Large intestine (tissue), 3 donors: ENCODE data around the gene CYP2D6. TPM values are rescaled to one million over a fixed set of nuclear protein-coding genes. Genes with fewer than 3 reads are reported as not detected.
"Not testable (repeated sequence)": the region's sequence is repeated elsewhere in the genome, so short reads cannot be mapped to it uniquely, and the experiment has no call there.

Experiments used
- DNase-seq, 2 donors: peaks; one replicate each; pipeline versions ENCODE4 v3.0.0 to v3.0.0-alpha.2; 2013
- H3K27ac ChIP-seq: one replicate; pipeline ENCODE4 v1.5.1; 2013; ENCODE audit warnings: low read length
- H3K27me3 ChIP-seq: 2 replicates; pipeline ENCODE4 v1.6.1; 2013; ENCODE audit warnings: low read length; ENCODE audit not compliant: control insufficient read depth, insufficient read depth
- H3K36me3 ChIP-seq: 2 replicates; pipeline ENCODE4 v1.6.1; 2013; ENCODE audit warnings: low read length; ENCODE audit not compliant: control insufficient read depth, insufficient read depth
- H3K4me1 ChIP-seq: one replicate; pipeline ENCODE4 v1.6.1; 2013; ENCODE audit warnings: low read length; ENCODE audit not compliant: control insufficient read depth, insufficient read depth
- H3K4me3 ChIP-seq: one replicate; pipeline ENCODE4 v1.5.1; 2013; ENCODE audit warnings: low read length
- H3K9me3 ChIP-seq: one replicate; pipeline ENCODE4 v1.6.1; 2013; ENCODE audit warnings: mild to moderate bottlenecking, low read depth, low read length, moderate library complexity; ENCODE audit not compliant: control insufficient read depth
- WGBS: methylation state at CpG from one replicate; pipeline ENCODE4 v1.1.5; 2013; ENCODE audit warnings: low lambda C conversion rate; ENCODE audit not compliant: insufficient coverage; 5-methylcytosine and 5-hydroxymethylcytosine counted together
- polyA plus RNA-seq: library from polyadenylated mRNA; unstranded; fragments of 120-200 nt; gene quantifications from one replicate; pipeline ENCODE4 v1.2.1, GENCODE V29; 2013

Gene CYP2D6
- polyA plus RNA-seq, 1 donor = 6.5 TPM

DNA sequence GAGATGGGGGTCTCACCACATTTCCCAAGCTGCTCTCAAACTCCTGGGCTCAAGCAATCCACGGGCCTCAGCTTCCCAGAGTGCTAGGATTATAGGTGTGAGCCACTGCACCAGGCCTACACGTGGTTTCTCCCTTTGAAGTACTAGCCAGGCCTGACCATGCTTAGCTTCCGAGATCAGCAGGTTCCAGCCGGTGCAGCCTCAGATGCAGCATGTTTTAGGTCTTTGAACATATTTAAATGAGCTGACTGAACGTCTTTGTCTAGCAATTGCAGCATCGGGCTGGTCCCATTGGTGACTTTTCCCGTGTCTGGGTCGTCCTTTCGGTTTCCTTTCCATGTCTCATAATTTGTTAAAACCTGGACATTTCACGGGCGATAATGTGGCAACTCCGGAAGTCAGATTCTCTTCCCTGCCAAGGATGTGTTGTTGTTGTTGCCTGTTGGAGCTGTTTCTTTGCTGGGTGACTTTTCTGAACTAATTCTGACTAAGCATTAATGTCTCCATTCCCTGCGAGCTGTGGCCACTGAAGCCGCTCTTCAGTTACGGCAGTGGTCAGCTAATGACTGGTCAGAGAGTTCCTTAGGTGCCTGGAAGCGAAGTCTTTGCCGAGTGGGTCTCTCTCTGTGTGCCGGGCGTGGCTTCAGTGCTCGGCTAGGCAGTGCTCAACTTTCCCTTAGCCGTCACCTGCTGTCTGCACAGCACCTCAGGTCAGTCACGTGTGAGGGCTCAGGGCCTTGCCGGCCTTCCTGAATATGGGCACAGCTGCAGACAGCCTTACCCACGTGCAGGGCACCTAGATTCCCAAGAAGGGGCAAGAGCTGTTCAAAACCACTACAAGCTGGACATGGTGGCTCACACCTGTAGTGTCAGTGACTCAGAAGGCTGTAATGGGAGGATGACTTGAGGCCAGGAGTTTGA is 3.8 kb upstream of the CYP2D6 start:
- H3K4me1 ChIP-seq = peaks cover 9% of the 10 kb centered on the region
- DNase-seq = no peak
- H3K4me3 ChIP-seq = no peak overlapping the region
- H3K27ac ChIP-seq = no peak overlapping the region
- no peaks in the 10 kb centered on the region for H3K27me3 ChIP-seq
- peaks cover 3% of the 10 kb centered on the region for H3K36me3 ChIP-seq
- H3K9me3 ChIP-seq = peaks cover 12% of the 10 kb centered on the region
- WGBS = 90% methylated on average over 2 of the region's 24 CpGs

DNA sequence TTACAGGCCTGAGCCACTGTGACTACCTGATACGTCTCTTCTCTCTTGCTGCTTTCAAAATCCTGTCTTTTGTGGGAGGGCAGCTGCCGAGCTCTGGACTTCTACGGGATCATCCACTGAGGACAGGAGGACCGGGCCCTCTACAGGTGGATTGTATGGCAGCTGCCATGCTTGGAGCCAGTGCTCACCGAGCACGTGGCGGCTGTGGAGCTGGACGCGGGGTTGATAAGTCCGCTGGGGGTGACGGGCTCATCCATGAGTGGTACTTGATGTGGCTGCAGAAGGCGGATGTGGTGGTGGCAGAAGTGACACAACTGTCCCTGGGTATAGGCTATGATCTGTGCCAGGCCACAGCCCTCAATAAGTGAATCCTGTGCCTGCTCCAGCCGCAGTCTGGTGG is 1.8 kb upstream of the CYP2D6 start:
- WGBS = no CpG with 5 or more reads among the region's 13 CpGs
- Histone ChIP-seq H3K36me3 (no peaks in the 10 kb centered on the region), H3K4me3 (no peak overlapping the region), H3K27ac (no peak overlapping the region), H3K9me3 (peaks cover 15% of the 10 kb centered on the region), H3K27me3 (no peaks in the 10 kb centered on the region), H3K4me1 (peaks cover 9% of the 10 kb centered on the region)
- DNase-seq = no peak

DNA sequence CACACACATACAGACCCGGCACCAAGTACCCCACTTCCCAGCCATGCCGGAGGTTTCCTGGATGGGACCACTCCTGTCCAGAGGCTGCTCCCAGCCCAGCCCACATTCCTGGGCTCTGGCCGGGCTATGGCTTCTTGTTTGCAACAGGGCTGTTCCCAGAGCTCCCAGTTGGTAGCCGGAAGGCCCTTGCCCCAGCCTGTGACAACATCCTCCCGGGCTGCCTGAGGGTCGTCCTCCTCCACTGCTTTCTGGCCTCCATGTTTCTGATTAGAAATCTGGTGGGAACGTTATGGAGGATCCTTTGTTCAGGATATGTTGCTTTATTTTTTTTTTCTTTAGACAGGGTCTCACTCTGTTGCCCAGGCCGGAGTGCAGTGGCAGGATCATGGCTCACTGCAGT is 952 bp upstream of the CYP2D6 start:
- Histone ChIP-seq H3K27me3 (no peaks in the 10 kb centered on the region), H3K4me3 (no peak overlapping the region), H3K9me3 (peaks cover 15% of the 10 kb centered on the region), H3K36me3 (no peaks in the 10 kb centered on the region), H3K27ac (peak overlapping the region; percentile 44), H3K4me1 (peaks cover 9% of the 10 kb centered on the region)
- DNase-seq = peak in 1 of 2 donors; percentile 17
- 70% methylated on average over 2 of the region's 8 CpGs for WGBS

DNA sequence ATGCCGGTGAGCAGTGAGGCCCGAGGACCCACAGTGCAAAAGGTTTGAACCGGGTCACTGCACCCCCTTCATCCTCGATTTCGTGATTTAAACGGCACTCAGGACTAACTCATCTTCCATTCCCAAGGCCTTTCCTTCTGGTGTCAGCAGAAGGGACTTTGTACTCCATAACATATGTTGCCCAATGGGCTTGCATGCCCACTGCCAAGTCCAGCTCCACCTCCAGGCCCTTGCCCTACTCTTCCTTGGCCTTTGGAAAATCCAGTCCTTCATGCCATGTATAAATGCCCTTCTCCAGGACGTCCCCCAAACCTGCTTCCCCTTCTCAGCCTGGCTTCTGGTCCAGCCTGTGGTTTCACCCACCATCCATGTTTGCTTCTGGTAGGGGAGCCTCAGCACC is 428 bp downstream of the CYP2D6 start:
- not testable (repeated sequence) for H3K4me1 ChIP-seq, H3K4me3 ChIP-seq, H3K27me3 ChIP-seq, H3K36me3 ChIP-seq, DNase-seq
- no CpG with 5 or more reads among the region's 7 CpGs for WGBS
- peaks cover 15% of the 10 kb centered on the region for H3K9me3 ChIP-seq
- peak overlapping the region; percentile 44 for H3K27ac ChIP-seq

DNA sequence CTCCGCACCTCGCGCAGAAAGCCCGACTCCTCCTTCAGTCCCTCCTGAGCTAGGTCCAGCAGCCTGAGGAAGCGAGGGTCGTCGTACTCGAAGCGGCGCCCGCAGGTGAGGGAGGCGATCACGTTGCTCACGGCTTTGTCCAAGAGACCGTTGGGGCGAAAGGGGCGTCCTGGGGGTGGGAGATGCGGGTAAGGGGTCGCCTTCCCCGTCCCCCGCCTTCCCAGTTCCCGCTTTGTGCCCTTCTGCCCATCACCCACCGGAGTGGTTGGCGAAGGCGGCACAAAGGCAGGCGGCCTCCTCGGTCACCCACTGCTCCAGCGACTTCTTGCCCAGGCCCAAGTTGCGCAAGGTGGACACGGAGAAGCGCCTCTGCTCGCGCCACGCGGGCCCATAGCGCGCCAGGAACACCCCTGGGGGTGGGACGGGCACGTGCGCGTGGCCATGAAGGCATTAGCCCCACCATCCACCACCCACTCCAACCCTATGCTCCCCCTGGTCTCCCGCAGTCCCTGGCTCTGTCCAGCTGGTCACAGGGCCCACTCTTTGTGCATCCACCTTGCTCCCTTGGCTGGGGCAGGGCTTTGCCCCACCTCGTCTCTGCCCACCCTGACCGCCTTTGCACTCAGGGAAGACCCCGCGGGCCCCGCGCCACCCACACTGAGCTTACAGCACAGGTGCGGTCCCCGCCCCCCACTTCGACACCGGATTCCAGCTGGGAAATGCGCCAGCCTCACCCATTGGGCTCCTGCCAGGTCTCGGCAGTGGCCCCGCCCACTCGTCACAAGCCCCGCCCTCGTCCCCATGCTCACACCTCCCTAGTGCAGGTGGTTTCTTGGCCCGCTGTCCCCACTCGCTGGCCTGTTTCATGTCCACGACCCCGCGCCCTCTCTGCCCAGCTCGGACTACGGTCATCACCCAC is 1.6 kb downstream of the CYP2D6 start:
- H3K36me3 ChIP-seq, H3K4me3 ChIP-seq, H3K4me1 ChIP-seq, H3K27ac ChIP-seq, H3K27me3 ChIP-seq: not testable (repeated sequence)
- WGBS = no CpG with 5 or more reads among the region's 65 CpGs
- peak in 1 of 2 donors; percentile 8 for DNase-seq
- H3K9me3 ChIP-seq = peaks cover 15% of the 10 kb centered on the region

DNA sequence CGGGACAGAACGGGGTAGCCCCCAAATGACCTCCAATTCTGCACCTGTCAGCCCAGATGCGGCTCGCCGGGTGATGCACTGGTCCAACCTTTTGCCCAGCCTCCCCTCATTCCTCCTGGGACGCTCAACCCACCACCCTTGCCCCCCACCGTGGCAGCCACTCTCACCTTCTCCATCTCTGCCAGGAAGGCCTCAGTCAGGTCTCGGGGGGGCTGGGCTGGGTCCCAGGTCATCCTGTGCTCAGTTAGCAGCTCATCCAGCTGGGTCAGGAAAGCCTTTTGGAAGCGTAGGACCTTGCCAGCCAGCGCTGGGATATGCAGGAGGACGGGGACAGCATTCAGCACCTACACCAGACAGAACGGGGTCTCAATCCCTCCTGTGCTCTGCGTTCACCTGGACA is 2.6 kb downstream of the CYP2D6 start:
- H3K36me3 ChIP-seq, H3K4me1 ChIP-seq, DNase-seq, H3K27ac ChIP-seq, H3K4me3 ChIP-seq, H3K27me3 ChIP-seq: not testable (repeated sequence)
- H3K9me3 ChIP-seq = peaks cover 15% of the 10 kb centered on the region
- WGBS = no CpG with 5 or more reads among the region's 13 CpGs

DNA sequence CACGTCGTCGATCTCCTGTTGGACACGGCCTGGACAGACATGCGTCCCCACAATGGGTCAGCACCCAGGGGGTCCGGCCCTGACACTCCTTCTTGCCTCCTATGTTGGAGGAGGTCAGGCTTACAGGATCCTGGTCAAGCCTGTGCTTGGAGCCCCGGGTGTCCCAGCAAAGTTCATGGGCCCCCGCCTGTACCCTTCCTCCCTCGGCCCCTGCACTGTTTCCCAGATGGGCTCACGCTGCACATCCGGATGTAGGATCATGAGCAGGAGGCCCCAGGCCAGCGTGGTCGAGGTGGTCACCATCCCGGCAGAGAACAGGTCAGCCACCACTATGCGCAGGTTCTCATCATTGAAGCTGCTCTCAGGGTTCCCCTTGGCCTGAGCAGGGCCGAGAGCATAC is 3.0 kb downstream of the CYP2D6 start:
- Histone ChIP-seq H3K4me1 (peaks cover 9% of the 10 kb centered on the region), H3K27me3 (no peaks in the 10 kb centered on the region), H3K27ac (no peak overlapping the region), H3K9me3 (peaks cover 15% of the 10 kb centered on the region), H3K36me3 (no peaks in the 10 kb centered on the region), H3K4me3 (no peak overlapping the region)
- no CpG with 5 or more reads among the region's 16 CpGs for WGBS
- DNase-seq = no peak

DNA sequence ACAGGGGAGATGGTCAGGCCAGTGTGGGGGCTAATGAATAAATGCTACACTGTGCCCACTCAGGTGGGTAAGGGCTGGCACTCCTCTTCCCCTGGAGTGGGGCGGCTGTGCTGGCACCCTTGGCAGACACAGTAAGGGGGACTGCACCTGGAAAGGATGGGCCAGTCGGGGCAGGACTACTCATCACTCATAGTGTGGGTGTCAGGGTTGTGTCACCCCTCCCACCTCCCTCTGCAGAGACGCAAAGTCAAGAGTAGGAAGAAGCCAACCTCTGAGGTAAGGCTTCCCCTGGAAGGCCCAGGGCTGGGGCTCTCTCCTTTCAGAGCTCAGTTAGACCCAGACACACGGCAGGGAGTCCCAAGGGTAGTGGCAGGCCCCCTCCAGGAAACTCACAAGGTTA is 7.1 kb downstream of the CYP2D6 start:
- H3K4me1 ChIP-seq, H3K4me3 ChIP-seq, H3K27me3 ChIP-seq, H3K36me3 ChIP-seq, DNase-seq, H3K9me3 ChIP-seq, H3K27ac ChIP-seq: not testable (repeated sequence)
- WGBS = no CpG with 5 or more reads among the region's 4 CpGs

DNA sequence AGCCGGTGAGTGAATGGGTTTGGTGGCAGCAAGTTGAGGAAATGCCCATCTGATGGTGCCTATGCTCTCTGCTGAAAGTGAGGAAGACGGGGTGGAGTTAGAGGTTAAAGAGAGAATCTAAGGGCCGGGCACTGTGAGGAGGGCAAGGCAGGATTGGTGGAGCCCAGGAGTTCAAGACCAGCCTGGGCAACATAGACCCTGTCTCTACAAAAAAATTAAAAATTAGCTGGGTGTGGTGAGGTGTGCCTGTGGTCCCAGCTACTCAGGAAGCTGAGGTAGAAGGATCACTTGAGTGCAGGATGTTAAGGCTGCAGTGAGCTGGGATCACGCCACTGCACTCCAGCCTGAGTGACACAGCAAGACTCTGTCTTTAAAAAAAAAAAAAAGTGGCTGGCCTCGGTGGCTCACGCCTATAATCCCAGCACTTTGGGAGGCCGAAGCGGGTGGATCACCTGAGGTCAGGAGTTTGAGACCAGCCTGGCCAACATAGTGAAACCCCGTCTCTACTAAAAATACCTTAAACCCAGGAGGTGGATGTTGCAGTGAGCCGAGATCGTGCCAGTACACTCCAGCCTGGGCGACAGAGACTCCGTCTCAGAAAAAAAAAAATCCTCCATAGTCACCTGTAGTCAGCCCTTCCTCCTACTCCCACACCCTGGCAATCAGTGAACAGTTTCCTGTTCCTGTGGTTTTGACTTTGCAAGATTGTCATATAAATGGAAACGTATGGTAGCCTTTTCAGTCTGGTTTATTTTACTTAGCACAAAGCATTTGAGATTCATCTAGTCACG is 10.2 kb downstream of the CYP2D6 start:
- not testable (repeated sequence) for H3K4me1 ChIP-seq, H3K27me3 ChIP-seq, H3K9me3 ChIP-seq, H3K36me3 ChIP-seq, H3K4me3 ChIP-seq, DNase-seq, H3K27ac ChIP-seq
- WGBS = no CpG with 5 or more reads among the region's 15 CpGs

DNA sequence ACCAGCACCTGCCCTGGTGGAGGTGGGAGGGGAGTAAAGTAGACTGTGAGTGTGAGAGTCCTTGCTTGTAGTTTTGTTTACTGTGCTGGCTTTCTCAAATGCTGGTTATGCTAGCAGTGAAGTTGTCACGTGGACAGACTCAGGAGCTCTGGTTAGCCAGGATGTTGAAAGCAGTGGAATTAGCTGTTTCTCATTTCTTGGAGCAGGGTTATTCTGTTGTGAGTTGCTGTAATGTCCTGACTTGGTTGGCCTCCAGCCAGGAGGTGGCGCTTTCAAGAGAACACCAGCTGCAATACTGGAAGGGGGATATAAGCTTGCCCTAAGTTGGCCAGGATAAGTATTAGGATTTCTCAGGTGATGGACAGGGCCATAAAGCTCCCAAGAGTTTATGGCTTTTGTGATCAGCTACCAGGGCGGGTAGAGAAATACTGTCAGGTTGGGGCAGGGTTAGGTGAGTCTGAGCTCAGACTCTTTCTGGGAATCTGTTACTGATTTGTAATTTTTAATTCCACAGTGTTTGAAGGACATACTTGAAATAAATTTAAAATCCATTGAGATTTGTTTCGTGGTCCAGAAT is 13.7 kb downstream of the CYP2D6 start:
- Histone ChIP-seq H3K9me3 (peaks cover 7% of the 10 kb centered on the region), H3K27ac (no peak overlapping the region), H3K4me1 (no peaks in the 10 kb centered on the region), H3K4me3 (no peak overlapping the region), H3K27me3 (no peaks in the 10 kb centered on the region), H3K36me3 (no peaks in the 10 kb centered on the region)
- no CpG with 5 or more reads among the region's 4 CpGs for WGBS
- no peak for DNase-seq
